Testis (tissue), 2 donors: ENCODE measurements around the gene STAT5B.

ENCODE experiments used
- POLR2A ChIP-seq: fragments of 450-650 bp; IDR thresholded peaks from one replicate; pipeline ENCODE4 v1.6.1; 2017; ENCODE audit warnings: antibody characterized with exemption, mild to moderate bottlenecking, moderate library complexity
- TF ChIP-seq, protein P1 (sequence below), 3 experiments: fragments of 450-650 bp in 2 of 3; fragments of 200-600 bp in 1 of 3; sonication (generic) in 1 of 3; IDR thresholded peaks; one replicate each; pipeline ENCODE4 v1.5.1; 2016 to 2019; ENCODE audit warnings: antibody characterized with exemption in 3 of 3, mild to moderate bottlenecking in 2 of 3, moderate library complexity in 1 of 3

GRCh38 chr17:42171831-42172230, 104.4 kb downstream of the STAT5B start:
- TF ChIP-seq, protein P1, sequence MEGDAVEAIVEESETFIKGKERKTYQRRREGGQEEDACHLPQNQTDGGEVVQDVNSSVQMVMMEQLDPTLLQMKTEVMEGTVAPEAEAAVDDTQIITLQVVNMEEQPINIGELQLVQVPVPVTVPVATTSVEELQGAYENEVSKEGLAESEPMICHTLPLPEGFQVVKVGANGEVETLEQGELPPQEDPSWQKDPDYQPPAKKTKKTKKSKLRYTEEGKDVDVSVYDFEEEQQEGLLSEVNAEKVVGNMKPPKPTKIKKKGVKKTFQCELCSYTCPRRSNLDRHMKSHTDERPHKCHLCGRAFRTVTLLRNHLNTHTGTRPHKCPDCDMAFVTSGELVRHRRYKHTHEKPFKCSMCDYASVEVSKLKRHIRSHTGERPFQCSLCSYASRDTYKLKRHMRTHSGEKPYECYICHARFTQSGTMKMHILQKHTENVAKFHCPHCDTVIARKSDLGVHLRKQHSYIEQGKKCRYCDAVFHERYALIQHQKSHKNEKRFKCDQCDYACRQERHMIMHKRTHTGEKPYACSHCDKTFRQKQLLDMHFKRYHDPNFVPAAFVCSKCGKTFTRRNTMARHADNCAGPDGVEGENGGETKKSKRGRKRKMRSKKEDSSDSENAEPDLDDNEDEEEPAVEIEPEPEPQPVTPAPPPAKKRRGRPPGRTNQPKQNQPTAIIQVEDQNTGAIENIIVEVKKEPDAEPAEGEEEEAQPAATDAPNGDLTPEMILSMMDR (IDR thresholded peaks at IDR 0.05) = no peak
- TF ChIP-seq POLR2A = no peak
